Skeletal muscle cell (primary cell): ENCODE data around the gene STX1B.
"Not testable (repeated sequence)": the region's sequence is repeated elsewhere in the genome, so short reads cannot be mapped to it uniquely, and the experiment has no call there.

Experiments
- DNase-seq: peaks from one replicate; pipeline ENCODE4 v3.0.0-alpha.2; 2010; ENCODE audit warnings: low read depth
- H3K4me3 ChIP-seq: 2 replicates; pipeline ENCODE4 v1.5.1; 2011; ENCODE audit warnings: low read depth, mild to moderate bottlenecking, control low read depth, low read length, moderate library complexity

STX1B gene

DNA sequence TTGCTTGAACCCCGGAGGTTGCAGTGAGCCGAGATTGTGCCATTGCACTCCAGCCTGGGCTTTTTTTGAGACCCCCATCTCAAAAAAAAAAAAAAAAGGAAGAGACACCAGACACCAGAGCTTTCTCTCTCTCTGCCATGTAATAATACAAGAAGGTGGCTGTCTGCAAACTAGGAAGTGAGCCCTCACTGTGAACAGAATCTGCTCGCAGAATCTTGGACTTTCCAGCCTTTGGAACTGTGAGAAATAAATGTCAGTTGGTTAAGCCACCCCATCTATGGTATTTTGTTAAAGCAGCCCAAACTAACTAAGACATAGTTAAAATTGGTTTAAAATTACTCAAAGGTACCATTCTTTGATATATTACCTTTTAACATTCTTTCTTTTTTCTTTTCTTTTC, 10.1 kb upstream of the STX1B start:
- DNase-seq: no peak
- H3K4me3 ChIP-seq: no peak overlapping the region

DNA sequence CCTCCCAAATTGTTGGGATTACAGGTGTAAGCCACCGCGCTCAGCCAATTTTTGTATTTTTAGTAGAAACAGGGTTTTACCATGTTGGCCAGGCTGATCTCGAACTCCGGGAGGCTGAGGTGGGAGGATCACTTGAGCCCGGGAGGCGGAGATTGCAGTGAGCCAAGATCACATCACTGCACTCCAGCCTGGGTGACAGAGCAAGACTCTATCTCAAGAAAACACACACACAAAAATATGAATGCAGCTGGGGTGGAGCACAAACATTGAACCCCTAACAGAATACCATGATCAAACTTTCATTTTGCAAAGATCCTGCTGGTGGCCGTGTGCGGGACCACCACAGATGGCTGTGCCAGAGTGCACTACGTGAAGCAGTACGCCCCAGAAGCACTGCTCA, 7.3 kb upstream of the STX1B start:
- not testable (repeated sequence) for DNase-seq, H3K4me3 ChIP-seq

GRCh38 chr16:31016018-31016417, 5.6 kb upstream of the STX1B start:
- H3K4me3 ChIP-seq: no peak overlapping the region

DNA sequence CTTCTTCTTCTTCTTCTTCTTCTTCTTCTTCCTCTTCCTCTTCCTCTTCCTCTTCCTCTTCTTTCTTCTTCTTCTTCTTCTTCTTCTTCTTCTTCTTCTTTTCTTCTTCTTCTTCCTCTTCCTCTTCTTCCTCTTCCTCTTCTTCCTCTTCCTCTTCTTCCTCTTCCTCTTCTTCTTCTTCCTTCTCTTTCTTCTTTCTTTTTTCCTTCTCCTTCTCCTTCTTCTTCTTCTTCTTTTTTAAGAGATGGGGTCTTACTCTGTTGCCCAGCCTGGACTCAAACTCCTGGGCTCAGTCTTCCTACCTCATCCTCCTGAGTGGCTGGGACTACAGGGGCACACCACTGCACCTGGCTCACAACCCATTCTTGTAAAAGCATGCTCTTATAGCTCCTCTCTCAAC, 2.9 kb upstream of the STX1B start:
- H3K4me3 ChIP-seq, DNase-seq: not testable (repeated sequence)

More at GRCh38 chr16:31016018-31016417, 5.6 kb upstream of the STX1B start:
- no peak for DNase-seq

GRCh38 chr16:31011815-31012214, 1.4 kb upstream of the STX1B start:
- not testable (repeated sequence) for DNase-seq, H3K4me3 ChIP-seq

DNA sequence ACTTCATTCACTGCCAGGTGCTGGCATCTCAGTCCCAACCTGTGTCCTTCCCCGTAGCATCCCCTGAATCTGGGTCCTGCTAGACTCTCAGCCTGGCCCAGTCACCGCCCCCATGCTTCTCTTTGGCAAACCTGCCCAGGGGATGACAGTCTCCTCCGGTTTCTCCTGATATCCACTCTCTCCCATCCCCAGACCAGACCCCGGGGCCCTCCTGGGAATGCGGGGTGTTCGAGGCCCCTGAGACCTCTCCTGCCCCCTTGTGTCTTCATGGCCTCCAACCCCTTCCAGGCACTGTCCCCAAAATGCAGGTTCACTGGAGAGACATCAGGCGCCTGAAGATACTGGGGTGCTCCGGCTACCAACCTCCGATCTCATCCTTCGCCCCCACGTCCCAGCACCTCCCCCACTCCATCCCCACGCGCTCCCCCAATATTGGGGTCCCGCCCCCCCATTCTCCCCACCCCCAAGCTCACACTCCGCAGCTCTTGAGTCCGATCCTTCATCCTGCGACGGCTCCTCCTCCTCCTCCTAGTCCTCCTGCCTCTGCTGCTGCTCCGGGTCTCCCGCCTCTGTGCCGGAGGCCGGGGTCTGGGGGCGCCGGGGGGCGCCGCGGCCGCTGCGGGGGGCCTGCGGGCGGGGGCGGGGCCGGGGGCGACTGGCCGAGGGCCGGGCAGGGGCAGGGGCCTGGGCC, 399 bp downstream of the STX1B start:
- no peak for DNase-seq
- H3K4me3 ChIP-seq: peak overlapping the region; percentile 52

GRCh38 chr16:31009120-31009519, 1.3 kb downstream of the STX1B start:
- no peak for DNase-seq
- H3K4me3 ChIP-seq: peak overlapping the region; percentile 52

GRCh38 chr16:31008551-31008950, 1.9 kb downstream of the STX1B start:
- no peak overlapping the region for H3K4me3 ChIP-seq
- no peak for DNase-seq

- no peak overlapping the region for H3K4me3 ChIP-seq
- DNase-seq: peak; percentile 31
These were observed 2.3 kb downstream of the STX1B start for GRCh38 chr16:31008149-31008548.

GRCh38 chr16:31007684-31008083, 2.8 kb downstream of the STX1B start:
- no peak overlapping the region for H3K4me3 ChIP-seq
- no peak for DNase-seq

DNA sequence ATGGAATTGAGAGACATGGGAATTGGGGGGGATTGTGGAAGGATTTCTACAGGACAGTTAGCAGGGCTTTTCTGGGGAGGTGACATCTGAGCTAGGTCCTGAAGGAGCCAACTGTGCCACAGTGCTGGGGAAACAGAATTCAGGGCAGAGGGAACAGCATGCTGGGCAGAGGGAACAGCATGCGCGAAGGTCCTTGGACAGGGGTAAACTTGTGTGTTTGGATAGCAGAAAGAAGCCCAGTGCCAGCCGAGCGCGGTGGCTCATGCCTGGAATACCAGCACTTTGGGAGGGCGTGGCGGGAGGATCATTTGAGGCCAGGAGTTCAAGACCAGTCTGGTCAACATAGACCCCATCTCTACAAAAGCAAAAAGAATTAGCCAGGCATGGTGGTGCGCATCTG, 3.8 kb downstream of the STX1B start:
- no peak for DNase-seq

GRCh38 chr16:31006086-31006385, 4.4 kb downstream of the STX1B start:
- H3K4me3 ChIP-seq: no peak overlapping the region
- DNase-seq: no peak

More for the DNA sequence above, 3.8 kb downstream of the STX1B start:
- no peak overlapping the region for H3K4me3 ChIP-seq

GRCh38 chr16:31005350-31006085, 4.9 kb downstream of the STX1B start:
- no peak overlapping the region for H3K4me3 ChIP-seq
- no peak for DNase-seq

- DNase-seq: no peak
- no peak overlapping the region for H3K4me3 ChIP-seq
These were observed 5.8 kb downstream of the STX1B start for GRCh38 chr16:31004658-31005057.

DNA sequence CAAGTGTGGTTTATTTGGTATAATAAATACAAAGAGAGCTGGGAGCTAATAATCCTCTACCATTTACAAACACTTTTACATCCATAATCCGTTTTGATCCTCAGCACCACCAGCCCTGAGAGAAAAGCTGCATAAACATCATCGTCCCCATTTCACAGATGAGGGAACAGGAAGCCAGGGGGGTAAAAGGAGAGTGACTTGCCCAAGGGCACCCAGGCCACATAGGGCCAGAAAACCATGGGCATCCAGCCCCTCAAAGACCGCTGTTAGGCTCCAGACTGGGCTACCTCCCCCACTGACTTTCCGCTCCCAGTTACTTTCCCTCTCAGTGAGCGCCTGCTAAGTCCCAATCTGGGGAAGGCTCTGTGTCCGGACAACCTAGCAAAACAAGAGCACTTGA, 6.7 kb downstream of the STX1B start:
- H3K4me3 ChIP-seq: no peak overlapping the region
- no peak for DNase-seq

- no peak for DNase-seq
- no peak overlapping the region for H3K4me3 ChIP-seq
These were observed 7.5 kb downstream of the STX1B start for GRCh38 chr16:31002862-31003341.

DNA sequence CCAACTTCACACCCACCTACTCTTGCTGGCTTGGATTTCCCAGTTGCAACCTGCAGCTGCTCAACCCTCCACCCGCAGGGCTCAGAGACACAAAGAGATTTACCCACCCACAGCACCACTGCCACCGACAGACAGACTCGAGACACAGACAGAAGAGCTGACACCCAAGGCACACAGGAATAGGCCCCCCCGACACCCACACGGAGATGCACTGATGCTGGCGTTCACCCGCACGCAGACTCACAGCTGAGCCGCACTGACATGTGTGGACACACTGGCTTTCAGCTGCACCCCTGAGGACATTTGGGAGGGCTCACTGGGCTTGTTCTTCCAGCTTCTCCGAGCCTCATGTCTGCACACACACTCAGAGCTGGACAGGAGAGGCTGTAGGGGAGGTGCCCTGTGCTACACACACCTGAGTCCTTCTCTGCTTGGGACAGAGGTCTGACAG, 8.2 kb downstream of the STX1B start:
- H3K4me3 ChIP-seq: no peak overlapping the region
- DNase-seq: no peak

DNA sequence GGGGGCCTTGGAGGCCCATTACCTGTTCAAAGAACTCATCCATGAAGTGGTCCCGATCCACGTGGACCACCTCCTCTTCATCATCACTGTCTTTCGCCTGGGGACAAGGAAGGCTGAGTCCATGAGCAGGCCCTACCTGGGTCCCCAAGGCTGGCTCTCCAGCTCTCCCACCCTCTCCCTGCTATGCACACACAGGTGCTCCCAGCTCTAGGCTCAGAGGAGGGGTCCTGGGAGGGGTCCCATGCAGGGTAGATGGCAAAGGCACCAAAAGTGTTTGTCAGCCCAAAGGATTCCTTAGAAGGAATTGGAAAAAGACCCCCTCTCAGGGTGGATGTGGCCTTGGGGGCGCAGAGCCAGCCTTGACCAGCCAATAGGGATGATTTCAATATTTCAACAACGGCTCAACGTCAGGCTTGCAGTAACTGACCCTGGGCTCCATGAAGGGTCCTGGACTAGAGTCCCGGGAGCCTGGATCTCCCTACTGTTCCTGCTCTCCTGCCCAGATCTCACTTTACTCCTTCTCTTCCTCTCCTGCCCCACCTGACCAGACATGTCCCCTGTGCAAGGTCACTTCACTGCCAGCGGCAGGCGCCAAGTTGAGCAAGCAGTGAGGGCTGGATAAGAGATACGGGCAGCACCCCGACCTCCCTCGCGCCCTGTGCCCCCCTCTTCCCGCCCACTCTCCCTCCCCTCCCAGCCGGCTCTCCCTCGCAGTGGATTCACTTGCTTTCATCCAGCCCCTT, 8.8 kb downstream of the STX1B start:
- DNase-seq: no peak
- no peak overlapping the region for H3K4me3 ChIP-seq

DNA sequence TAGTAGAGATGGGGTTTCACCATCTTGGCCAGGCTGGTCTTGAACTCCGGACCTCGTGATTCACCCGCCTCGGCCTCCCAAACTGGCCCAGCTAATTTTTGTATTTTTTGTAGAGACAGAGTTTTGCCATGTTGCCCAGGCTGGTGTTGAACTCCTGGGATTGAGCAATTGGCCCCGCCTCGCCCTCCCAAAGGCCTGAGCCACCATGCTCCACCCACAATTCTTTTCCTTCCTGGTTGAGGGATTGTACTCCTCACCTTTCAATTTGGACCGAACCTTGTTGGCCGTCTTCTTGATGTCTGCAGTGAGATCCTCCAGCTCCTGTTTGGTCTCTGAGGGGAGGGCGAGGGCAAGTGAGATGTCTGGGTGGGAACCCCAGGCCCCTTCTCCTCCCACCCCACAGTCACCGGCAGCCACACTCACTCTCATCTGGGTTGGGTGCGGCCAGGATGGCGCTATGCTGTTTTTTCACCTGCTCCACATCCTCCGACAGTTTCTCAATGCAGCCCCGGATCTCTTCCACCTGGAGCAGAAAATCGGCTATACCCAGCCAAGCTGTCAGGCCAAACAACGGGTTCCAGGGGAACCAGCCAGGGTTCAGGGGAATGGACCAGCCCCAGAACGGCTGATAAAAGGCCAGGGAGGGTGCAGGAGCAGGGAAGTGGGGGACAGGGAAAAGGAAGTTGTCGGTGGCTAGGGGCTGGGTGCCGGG, 9.6 kb downstream of the STX1B start:
- no peak overlapping the region for H3K4me3 ChIP-seq
- no peak for DNase-seq
